ENCODE data around the gene SMPD4.
A peak's percentile ranks its signal among the peaks of the same experiment; 100 is the strongest.
"Not testable (repeated sequence)": the region's sequence is repeated elsewhere in the genome, so short reads cannot be mapped to it uniquely, and the experiment has no call there.

SMPD4 gene

DNA sequence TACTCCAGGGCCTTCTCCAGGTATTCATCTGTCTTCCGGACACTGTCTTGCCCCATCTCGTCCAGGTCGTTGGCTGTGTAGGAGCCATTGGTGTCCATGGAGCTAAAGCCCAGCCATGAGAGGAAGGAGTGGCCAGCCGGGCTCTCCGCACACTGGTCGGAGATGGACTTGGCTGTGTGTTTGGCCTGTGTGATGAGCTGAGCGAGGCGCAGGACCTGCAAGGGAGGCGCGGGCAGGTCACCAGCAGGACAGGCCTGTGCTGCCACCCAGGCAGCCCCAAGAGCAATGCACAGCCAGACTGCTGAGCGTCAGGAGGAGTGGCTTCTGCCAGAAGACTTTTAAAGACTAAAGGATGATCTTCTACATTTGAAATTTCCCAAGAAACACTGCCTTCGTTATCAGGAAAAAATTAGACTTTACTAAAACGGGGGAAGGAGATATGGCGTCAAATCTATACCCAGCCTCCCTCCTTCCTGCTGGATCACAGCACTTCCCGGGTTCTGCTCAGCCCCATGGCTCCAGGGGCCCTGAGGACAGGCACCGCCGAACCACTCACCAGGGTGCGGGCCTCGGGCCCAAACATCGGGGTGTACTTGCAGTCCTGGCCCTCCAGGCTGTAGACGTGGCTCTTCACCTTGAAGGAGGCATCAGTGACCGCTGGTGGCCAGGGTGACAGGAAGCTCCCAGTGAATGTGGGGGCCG, 27.5 kb downstream of the SMPD4 start:
- DNase-seq; H3K4me3 ChIP-seq (ENCODE audit: insufficient read depth, low read depth, low read length, poor library complexity, severe bottlenecking); H3K4me1 ChIP-seq (ENCODE audit: control insufficient read depth, insufficient read depth, low read length, poor library complexity, severe bottlenecking); H3K27me3 ChIP-seq (replicated peaks; ENCODE audit: control insufficient read depth, insufficient read depth, low read length, poor library complexity, severe bottlenecking); H3K9me3 ChIP-seq (ENCODE audit: control insufficient read depth, low read length); H3K27ac ChIP-seq (ENCODE audit: insufficient read depth, low read length, poor library complexity, severe bottlenecking): not testable (repeated sequence)
- H3K36me3 ChIP-seq (ENCODE audit: control insufficient read depth, insufficient read depth, low read length) = peaks cover 16% of the 10 kb centered on the region

DNA sequence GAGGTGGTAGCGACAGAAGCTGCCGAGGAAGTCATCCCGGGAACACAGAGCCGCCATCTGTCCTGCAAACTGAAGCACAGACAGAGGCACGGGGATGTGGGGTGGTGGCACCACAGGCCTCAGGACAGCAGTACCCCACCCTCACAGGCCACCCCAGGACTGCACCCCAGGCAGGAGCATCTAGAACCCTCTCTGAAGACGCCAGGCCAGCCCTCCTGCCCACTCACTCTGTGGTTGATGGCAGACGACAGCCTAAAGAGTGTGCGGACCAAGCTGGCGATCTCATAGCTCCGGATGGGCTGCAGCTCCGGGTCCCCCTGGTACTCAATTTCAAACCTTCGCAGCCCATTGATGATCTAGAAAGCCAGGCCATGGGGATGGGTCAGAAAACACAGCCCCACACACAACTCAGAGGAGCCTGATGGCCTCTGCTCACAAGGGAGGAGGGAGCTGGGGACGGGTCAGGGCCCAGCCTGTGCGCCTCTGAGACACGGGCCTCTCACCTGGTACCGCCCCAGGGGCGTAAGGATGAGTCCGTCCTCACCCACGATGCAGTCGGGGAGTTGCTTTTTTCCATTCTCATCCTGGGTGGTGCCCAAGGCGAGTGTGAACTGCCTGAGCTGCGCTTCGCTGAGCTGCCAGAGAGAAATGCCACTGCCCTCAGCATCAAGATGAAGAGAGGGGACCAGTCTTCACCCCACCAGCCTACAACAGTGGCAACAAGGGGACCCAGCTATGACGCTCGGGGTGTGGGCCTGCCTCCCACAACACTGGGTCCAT, 28.4 kb downstream of the SMPD4 start:
- no peak for DNase-seq
- Histone ChIP-seq H3K4me3 (ENCODE audit: insufficient read depth, low read depth, low read length, poor library complexity, severe bottlenecking) (no peak overlapping the region), H3K9me3 (ENCODE audit: control insufficient read depth, low read length) (no peaks in the 10 kb centered on the region), H3K4me1 (ENCODE audit: control insufficient read depth, insufficient read depth, low read length, poor library complexity, severe bottlenecking) (no peaks in the 10 kb centered on the region), H3K27me3 (replicated peaks; ENCODE audit: control insufficient read depth, insufficient read depth, low read length, poor library complexity, severe bottlenecking) (no peaks in the 10 kb centered on the region), H3K27ac (ENCODE audit: insufficient read depth, low read length, poor library complexity, severe bottlenecking) (no peak overlapping the region), H3K36me3 (ENCODE audit: control insufficient read depth, insufficient read depth, low read length) (peaks cover 16% of the 10 kb centered on the region)

- not testable (repeated sequence) for H3K27me3 ChIP-seq (replicated peaks; ENCODE audit: control insufficient read depth, insufficient read depth, low read length, poor library complexity, severe bottlenecking); H3K27ac ChIP-seq (ENCODE audit: insufficient read depth, low read length, poor library complexity, severe bottlenecking); H3K4me3 ChIP-seq (ENCODE audit: insufficient read depth, low read depth, low read length, poor library complexity, severe bottlenecking); H3K4me1 ChIP-seq (ENCODE audit: control insufficient read depth, insufficient read depth, low read length, poor library complexity, severe bottlenecking); H3K9me3 ChIP-seq (ENCODE audit: control insufficient read depth, low read length); DNase-seq
- H3K36me3 ChIP-seq (ENCODE audit: control insufficient read depth, insufficient read depth, low read length) = peaks cover 16% of the 10 kb centered on the region
Measured at GRCh38 chr2:130152136-130152815, 29.1 kb downstream of the SMPD4 start.

GRCh38 chr2:130151145-130151512, 30.3 kb downstream of the SMPD4 start:
- DNase-seq; H3K9me3 ChIP-seq (ENCODE audit: control insufficient read depth, low read length); H3K4me1 ChIP-seq (ENCODE audit: control insufficient read depth, insufficient read depth, low read length, poor library complexity, severe bottlenecking); H3K27me3 ChIP-seq (replicated peaks; ENCODE audit: control insufficient read depth, insufficient read depth, low read length, poor library complexity, severe bottlenecking); H3K4me3 ChIP-seq (ENCODE audit: insufficient read depth, low read depth, low read length, poor library complexity, severe bottlenecking); H3K27ac ChIP-seq (ENCODE audit: insufficient read depth, low read length, poor library complexity, severe bottlenecking): not testable (repeated sequence)
- peaks cover 16% of the 10 kb centered on the region for H3K36me3 ChIP-seq (ENCODE audit: control insufficient read depth, insufficient read depth, low read length)

DNA sequence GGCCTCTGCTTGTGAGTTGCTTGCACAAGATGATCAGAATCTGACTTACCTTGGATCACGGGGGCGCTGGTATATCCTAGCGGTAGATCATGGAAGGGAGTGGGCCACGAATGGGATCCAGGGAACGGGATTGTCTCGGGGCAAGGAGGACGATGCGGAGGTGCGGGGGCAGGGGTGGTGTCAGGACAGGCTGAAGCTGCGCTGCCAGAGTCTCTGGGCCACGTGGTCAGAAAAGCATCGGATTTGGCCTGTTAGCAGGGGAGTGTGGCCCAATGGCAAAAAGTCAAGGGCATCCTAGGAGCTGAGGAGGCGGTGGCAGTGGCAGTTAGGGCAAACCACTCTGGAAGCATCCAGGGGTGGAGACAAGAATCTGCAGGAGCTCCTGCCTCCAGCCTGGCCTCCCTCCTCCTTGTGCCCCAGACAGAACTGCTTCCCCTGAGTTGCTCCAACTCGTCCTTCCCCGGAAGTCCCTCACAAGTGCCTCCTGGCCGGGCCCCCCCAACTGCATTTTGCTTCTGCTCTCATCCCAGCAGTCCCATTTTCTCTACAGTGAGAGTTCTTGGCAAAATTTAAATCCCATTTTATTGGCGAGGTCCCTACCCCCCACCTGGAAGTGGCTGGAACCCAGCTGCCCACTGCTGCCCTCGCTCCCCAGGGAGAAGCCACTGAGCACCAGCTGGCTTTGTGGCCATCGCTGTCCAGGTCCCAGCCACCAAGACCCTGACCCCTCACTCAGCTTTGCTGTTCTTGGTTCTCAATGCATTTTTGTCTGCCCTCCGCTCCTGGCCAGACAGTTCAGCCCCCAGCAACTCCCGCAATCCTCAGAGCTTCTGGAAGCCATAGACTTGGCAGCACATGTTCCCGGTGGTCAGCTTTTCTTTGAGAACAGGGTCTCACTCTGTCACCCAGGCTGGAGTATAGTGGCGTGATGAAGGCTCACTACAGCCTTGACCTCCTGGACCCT, 30.9 kb downstream of the SMPD4 start:
- no peak overlapping the region for H3K27ac ChIP-seq (ENCODE audit: insufficient read depth, low read length, poor library complexity, severe bottlenecking)
- H3K9me3 ChIP-seq (ENCODE audit: control insufficient read depth, low read length) = no peaks in the 10 kb centered on the region
- H3K27me3 ChIP-seq (replicated peaks; ENCODE audit: control insufficient read depth, insufficient read depth, low read length, poor library complexity, severe bottlenecking) = no peaks in the 10 kb centered on the region
- peaks cover 16% of the 10 kb centered on the region for H3K36me3 ChIP-seq (ENCODE audit: control insufficient read depth, insufficient read depth, low read length)
- DNase-seq = no peak
- no peaks in the 10 kb centered on the region for H3K4me1 ChIP-seq (ENCODE audit: control insufficient read depth, insufficient read depth, low read length, poor library complexity, severe bottlenecking)
- no peak overlapping the region for H3K4me3 ChIP-seq (ENCODE audit: insufficient read depth, low read depth, low read length, poor library complexity, severe bottlenecking)

DNA sequence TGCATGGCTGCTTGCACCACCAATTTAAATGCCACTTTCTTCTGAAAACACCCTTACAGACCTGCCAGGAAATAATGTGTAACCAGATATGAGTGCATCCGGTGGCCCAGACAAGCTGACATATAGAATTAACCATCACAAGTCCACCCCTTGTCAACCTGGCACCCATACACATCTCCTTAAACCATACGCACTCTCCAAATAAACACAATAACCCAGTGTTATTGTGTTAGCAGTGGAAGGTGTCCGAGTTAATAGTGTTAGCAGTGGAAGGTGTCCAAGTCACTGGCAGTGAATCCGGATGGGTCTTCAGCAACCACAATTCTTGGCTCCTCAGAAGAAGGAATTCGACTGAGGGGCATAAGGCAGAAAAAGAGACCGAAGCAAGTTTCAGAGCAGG, 32.9 kb downstream of the SMPD4 start:
- not testable (repeated sequence) for DNase-seq; H3K4me3 ChIP-seq (ENCODE audit: insufficient read depth, low read depth, low read length, poor library complexity, severe bottlenecking); H3K27ac ChIP-seq (ENCODE audit: insufficient read depth, low read length, poor library complexity, severe bottlenecking); H3K9me3 ChIP-seq (ENCODE audit: control insufficient read depth, low read length); H3K27me3 ChIP-seq (replicated peaks; ENCODE audit: control insufficient read depth, insufficient read depth, low read length, poor library complexity, severe bottlenecking); H3K4me1 ChIP-seq (ENCODE audit: control insufficient read depth, insufficient read depth, low read length, poor library complexity, severe bottlenecking)
- peaks cover 10% of the 10 kb centered on the region for H3K36me3 ChIP-seq (ENCODE audit: control insufficient read depth, insufficient read depth, low read length)

- not testable (repeated sequence) for H3K36me3 ChIP-seq (ENCODE audit: control insufficient read depth, insufficient read depth, low read length); H3K9me3 ChIP-seq (ENCODE audit: control insufficient read depth, low read length); H3K27me3 ChIP-seq (replicated peaks; ENCODE audit: control insufficient read depth, insufficient read depth, low read length, poor library complexity, severe bottlenecking); H3K4me1 ChIP-seq (ENCODE audit: control insufficient read depth, insufficient read depth, low read length, poor library complexity, severe bottlenecking); H3K27ac ChIP-seq (ENCODE audit: insufficient read depth, low read length, poor library complexity, severe bottlenecking)
- peak within 1 kb of the TSS; percentile 29 for H3K4me3 ChIP-seq (ENCODE audit: insufficient read depth, low read depth, low read length, poor library complexity, severe bottlenecking)
- DNase-seq = peak; percentile 28 to 47 (median 40)
Measured at GRCh38 chr2:130145006-130145414, 36.4 kb downstream of the SMPD4 start, which contains the start of gene CCDC74B. TSS of gene CCDC74B (minus strand) at chr2:130145112. CDS start at chr2:130144996, 116 bp downstream.

- H3K36me3 ChIP-seq (ENCODE audit: control insufficient read depth, insufficient read depth, low read length); H3K27ac ChIP-seq (ENCODE audit: insufficient read depth, low read length, poor library complexity, severe bottlenecking); H3K4me1 ChIP-seq (ENCODE audit: control insufficient read depth, insufficient read depth, low read length, poor library complexity, severe bottlenecking); DNase-seq; H3K27me3 ChIP-seq (replicated peaks; ENCODE audit: control insufficient read depth, insufficient read depth, low read length, poor library complexity, severe bottlenecking); H3K9me3 ChIP-seq (ENCODE audit: control insufficient read depth, low read length); H3K4me3 ChIP-seq (ENCODE audit: insufficient read depth, low read depth, low read length, poor library complexity, severe bottlenecking): not testable (repeated sequence)
Measured at GRCh38 chr2:130143266-130144039, 37.9 kb downstream of the SMPD4 start.
